ENCODE measurements around the gene RIC3.

- TF ChIP-seq CTCF (IDR thresholded peaks at IDR 0.05; ENCODE audit: low read depth, low read length, poor library complexity, severe bottlenecking): no peak
- TF ChIP-seq EZH2phosphoT487 (IDR thresholded peaks at IDR 0.05; ENCODE audit: borderline replicate concordance, low read length): no peak
These were observed 106.0 kb downstream of the RIC3 start for GRCh38 chr11:8062781-8063257.

All from DOHH2 (cell line).